Non-pigmented ciliary epithelial cell (primary cell): Measurements from ENCODE around the gene PRLH.
"Not testable (repeated sequence)": the region's sequence is repeated elsewhere in the genome, so short reads cannot be mapped to it uniquely, and the experiment has no call there.

Experiments used
- DNase-seq: peaks from one replicate; pipeline ENCODE4 v3.0.0-alpha.2; 2010; ENCODE audit warnings: low read depth

PRLH gene

GRCh38 chr2:237583385-237584295 lies 17.3 kb downstream of the PRLH start:
- no peak for DNase-seq

GRCh38 chr2:237585590-237586221 lies 19.3 kb downstream of the PRLH start:
- DNase-seq: no peak

GRCh38 chr2:237588044-237588696 lies 21.8 kb downstream of the PRLH start:
- no peak for DNase-seq

- DNase-seq: no peak
Observed at GRCh38 chr2:237590272-237591140, 24.1 kb downstream of the PRLH start, which contains the start of gene RAB17. Gene RAB17, minus strand, starts transcription at chr2:237590734. Its CDS starts 4,580 bp downstream, at chr2:237586154.

GRCh38 chr2:237591141-237591881 lies 24.9 kb downstream of the PRLH start:
- DNase-seq: no peak

GRCh38 chr2:237592425-237592980 lies 26.1 kb downstream of the PRLH start:
- DNase-seq: no peak

DNA sequence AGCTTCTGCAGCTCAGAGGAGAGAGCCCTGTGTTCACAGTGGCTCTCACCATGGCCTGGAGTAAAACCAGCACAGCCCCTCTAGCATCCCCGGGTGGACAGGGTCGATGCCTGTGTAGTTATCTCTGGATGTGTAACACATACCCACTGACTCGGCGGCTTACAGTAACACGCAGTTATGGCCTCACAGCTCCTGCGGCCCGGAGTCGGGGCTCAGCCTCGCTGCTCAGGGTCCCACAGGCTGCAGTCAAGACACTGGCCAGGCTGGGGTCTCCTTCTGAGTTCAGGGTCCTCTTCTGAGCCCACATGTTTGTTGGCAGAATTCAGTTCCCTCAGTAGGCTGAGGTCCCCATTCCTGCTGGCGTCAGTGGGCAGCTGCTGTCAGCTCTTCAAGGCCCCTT lies 26.7 kb downstream of the PRLH start:
- no peak for DNase-seq

DNA sequence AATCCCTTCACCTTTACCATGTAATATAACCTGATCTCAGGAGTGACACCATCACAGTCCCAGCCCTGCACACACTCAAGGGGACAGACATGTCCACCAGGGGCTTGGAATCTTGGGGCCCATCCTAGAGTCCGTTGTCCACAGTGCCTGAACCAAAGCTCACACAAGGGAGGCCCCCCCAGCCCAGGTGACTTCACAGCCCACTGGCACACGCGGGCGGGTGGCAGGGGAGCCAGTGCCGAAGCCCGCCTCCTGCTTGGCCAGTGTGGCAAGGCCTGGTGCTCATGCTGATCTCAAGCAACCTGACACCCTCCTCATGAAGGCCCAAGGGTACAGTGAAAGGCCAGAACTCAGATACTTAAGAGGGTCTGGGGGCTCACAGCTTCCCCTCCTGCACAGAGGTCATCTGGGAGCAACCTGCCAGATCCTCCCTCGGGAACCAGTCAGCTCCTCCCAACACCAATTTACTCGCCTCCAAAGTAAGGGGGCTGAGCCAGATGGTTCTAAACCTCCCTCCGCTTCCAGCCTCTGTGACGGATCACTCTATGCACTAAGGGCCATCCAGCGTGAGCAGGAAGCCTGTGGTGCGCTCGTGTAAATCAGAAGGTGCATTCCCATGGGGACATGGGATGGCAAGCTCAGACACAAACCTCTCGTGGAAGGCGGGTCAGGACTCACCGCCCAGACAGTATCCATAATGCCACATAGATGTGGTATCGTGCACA lies 27.4 kb downstream of the PRLH start:
- DNase-seq: no peak

DNA sequence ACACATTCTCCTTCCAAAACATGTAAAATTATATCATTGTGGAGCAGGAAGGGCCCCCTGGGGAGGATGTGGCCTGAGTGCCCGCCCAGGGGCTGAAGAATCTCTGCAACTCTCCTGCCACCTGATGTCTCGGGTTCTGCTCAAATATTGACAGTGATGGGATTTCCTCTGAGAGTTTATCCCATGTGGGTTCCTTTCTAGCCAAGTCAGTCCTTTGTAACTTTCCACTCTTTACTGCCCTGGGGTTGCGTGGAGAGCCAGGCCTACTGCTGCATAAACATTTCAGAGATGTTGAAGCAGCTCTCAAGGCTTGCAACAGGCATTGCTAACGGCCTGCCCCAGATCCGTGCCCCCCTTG lies 28.1 kb downstream of the PRLH start:
- DNase-seq: no peak

DNA sequence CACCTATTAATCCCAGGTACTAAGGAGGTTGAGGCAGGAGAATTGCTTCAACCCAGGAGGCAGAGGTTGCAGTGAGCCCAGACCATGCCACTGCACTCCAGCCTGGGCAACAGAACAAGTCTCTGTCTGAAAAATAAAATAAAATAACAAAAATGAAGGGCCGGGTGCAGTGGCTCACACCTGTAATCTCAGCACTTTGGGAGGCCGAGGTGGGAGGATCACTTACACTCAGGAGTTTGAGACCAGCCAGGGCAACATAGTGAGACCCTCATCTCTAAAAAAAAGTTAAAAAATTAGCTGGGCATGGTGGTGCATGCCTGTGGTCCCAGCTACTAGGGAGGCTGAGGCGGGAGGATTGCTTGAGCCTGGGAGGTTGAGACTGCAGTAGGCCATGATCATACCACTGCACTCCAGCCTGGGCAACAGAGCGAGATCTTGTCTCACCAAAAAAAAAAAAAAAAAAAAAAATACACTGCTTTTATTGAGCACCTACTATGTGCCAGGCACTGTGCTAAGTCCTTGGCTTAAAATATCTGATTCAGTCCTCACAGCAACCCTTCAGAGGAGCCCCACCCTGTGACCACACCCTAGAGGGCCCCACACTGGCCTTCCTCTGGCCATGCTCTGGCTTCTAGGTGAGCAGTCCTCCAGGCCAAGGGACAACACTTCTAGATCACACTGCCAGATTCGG lies 29.6 kb downstream of the PRLH start:
- DNase-seq: not testable (repeated sequence)

- no peak for DNase-seq
Observed at GRCh38 chr2:237596520-237597195, 30.3 kb downstream of the PRLH start.

- DNase-seq: no peak
Observed at GRCh38 chr2:237597196-237598145, 31.1 kb downstream of the PRLH start.

GRCh38 chr2:237598468-237599208 lies 32.3 kb downstream of the PRLH start:
- no peak for DNase-seq

DNA sequence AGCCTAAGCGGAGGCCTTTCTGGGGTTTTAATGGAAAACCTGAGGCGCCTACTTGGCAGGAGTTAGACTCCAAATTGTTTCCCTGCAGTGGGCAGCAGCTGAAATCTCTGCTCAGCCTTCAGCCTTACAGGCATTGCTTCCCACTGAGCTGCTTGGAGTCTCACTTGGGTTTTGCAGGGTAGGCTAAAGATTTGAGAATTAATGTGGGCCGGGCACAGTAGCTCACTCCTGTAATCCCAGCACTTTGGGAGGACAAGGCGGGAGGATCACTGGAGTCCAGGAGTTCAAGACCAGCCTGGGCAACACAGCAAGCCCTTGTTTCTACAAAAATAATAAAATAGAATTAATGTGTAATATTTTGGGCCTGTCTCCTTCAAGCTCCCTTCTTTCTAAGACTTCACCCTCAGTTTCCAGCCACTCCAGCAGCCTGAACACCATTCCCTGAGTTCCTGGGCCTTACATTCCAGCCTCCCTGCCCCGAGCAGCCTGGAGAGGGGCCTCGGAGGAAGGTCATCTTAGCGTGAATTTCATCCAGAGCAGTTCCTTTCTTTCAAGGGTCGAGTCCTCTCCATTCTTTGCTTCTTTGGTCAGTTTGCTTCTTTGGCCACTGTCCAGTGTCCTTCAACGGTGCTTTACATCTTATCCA lies 33.2 kb downstream of the PRLH start:
- no peak for DNase-seq

GRCh38 chr2:237600205-237600846 lies 34.0 kb downstream of the PRLH start:
- DNase-seq: no peak
